Measurements from ENCODE around the gene C22orf39.

- TF ChIP-seq POLR2AphosphoS5 (IDR thresholded peaks at IDR 0.05) (no peak), CTCF (IDR thresholded peaks at IDR 0.05) (no peak)
Observed at GRCh38 chr22:19456541-19456940, 9.0 kb upstream of the C22orf39 start.

Measured in prostate gland (tissue), 2 donors.